Stimulated activated naive CD8-positive, alpha-beta T cell treated with anti-CD3 and anti-CD28 coated beads, Interleukin-15, amount 100 ng/mL, for 72 hours (primary cell): ENCODE data around the gene FYN.
A peak's percentile ranks its signal among the peaks of the same experiment; 100 is the strongest.

Experiments used
- ATAC-seq: fragments of 150-1000 bp; cut with Tn5 transposase; 2 replicates; pipeline ENCODE4 v1.10.0; 2021; ENCODE audit warnings: mild to moderate bottlenecking, moderate library complexity
- DNase-seq, 2 donors: peaks; one replicate each; pipeline ENCODE4 v3.0.0; 2021 to 2022
- H3K27ac Mint-ChIP-seq, 2 donors: one replicate each; pipeline ENCODE4 v1.8.0; 2022; ENCODE audit warnings: mild to moderate bottlenecking in 2 of 2, mixed read lengths in 2 of 2, moderate library complexity in 2 of 2
- H3K27me3 Mint-ChIP-seq: one replicate; pipeline ENCODE4 v1.8.0; 2022; ENCODE audit warnings: mixed read lengths
- H3K4me1 Mint-ChIP-seq: one replicate; pipeline ENCODE4 v1.8.0; 2022; ENCODE audit warnings: mild to moderate bottlenecking, mixed read lengths
- H3K4me3 Mint-ChIP-seq, 2 donors: one replicate each; pipeline ENCODE4 v1.8.0; 2022; ENCODE audit warnings: mild to moderate bottlenecking in 2 of 2, mixed read lengths in 2 of 2, moderate library complexity in 1 of 2
- H3K9me3 Mint-ChIP-seq, 2 donors: one replicate each; pipeline ENCODE4 v1.8.0; 2022; ENCODE audit warnings: mixed read lengths in 2 of 2

Gene FYN

DNA sequence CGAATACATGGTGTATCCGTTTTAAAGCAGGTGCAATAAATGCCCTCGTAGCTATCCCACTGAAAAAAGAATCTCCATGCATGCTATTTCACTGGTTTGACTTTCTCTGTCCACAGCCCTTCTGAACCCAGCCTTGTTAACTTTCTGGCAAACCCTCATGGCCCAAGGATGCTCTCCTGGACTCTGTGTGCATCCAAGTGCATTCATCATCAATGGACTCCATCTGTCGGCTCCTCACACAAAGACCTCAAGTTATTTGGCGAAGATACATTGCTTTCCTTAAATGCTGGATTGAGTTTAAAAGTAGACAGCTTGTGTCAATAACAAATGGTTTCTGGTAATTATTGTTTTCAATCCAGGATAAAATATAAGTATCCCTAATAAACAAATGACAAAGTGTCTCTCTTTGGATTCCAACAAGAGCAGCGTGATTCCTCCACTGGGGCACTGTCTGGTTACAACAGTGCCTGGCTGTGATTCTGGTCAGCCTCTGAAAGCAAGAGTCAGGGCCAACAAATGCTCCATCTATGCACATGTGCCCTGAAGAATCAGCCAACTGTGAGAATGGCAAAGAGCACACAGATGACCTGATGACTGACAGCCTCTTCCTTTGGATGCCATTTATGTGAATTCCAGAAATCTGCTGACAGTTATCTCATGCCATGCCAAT, 55.7 kb downstream of the FYN start:
- H3K27me3 Mint-ChIP-seq: no peaks in the 10 kb centered on the region
- H3K9me3 Mint-ChIP-seq: no peaks in the 10 kb centered on the region
- no peak for ATAC-seq
- H3K4me3 Mint-ChIP-seq: no peak overlapping the region
- no peak for DNase-seq
- peaks cover 64% of the 10 kb centered on the region for H3K4me1 Mint-ChIP-seq
- peak overlapping the region in 1 of 2 donors; percentile 74 for H3K27ac Mint-ChIP-seq

DNA sequence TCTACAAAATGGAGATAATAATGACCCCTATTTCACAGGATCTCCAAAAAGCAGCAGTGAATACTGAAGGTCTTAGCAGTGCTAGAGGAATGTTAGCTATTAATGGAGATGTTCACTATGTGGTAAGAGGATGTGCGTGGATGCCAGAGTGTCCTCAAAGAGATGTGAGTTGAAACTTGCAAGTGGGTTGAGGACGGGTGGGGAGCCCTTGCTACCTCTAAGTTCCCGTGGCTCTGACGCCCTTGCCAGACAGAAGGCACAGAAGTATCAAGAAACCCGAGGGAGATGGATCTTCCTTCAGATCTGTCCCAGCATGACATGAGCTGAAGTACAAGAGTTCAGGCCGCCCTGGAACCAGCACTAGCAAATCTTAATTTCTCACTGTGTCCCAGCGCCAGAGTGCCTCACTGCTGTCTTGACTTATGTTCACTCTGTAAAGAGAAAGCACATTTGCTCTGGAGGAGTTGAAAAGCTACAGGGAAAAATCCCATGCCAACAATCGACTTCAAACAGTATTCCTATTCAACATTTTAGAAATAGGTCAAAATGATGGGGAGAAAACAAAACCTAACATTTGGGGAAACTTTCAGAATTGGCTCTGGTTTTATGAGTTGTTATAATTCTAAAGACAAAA, 59.5 kb downstream of the FYN start:
- Mint-ChIP-seq H3K27ac (peak overlapping the region; percentile 20 to 88), H3K4me3 (peak overlapping the region; percentile 47 to 53), H3K4me1 (peaks cover 81% of the 10 kb centered on the region), H3K9me3 (no peaks in the 10 kb centered on the region), H3K27me3 (no peaks in the 10 kb centered on the region)
- DNase-seq (no peak), ATAC-seq (no peak)

DNA sequence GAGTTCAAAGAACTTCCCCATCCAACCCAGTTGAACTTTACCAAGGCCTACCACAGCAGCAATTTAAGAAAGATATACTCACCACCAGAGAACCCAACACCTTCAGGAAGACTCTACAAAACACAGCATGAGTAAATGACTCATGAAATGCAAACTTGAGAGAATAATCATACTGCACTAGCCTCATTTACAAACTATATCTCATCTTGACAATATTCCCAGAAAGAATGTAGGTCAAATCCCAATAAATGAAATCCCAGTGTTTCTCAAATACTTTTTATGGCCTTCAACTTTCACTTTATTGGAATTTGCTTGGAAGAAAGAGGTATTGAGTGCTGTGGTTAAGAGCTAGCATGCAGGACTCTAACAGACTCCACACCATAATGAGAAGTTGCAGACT, 60.0 kb downstream of the FYN start:
- Mint-ChIP-seq H3K27ac (peak overlapping the region in 1 of 2 donors; percentile 88), H3K4me1 (peaks cover 81% of the 10 kb centered on the region), H3K9me3 (no peaks in the 10 kb centered on the region), H3K4me3 (peak overlapping the region; percentile 47 to 53), H3K27me3 (no peaks in the 10 kb centered on the region)
- DNase-seq: no peak
- ATAC-seq: peak; percentile 70

DNA sequence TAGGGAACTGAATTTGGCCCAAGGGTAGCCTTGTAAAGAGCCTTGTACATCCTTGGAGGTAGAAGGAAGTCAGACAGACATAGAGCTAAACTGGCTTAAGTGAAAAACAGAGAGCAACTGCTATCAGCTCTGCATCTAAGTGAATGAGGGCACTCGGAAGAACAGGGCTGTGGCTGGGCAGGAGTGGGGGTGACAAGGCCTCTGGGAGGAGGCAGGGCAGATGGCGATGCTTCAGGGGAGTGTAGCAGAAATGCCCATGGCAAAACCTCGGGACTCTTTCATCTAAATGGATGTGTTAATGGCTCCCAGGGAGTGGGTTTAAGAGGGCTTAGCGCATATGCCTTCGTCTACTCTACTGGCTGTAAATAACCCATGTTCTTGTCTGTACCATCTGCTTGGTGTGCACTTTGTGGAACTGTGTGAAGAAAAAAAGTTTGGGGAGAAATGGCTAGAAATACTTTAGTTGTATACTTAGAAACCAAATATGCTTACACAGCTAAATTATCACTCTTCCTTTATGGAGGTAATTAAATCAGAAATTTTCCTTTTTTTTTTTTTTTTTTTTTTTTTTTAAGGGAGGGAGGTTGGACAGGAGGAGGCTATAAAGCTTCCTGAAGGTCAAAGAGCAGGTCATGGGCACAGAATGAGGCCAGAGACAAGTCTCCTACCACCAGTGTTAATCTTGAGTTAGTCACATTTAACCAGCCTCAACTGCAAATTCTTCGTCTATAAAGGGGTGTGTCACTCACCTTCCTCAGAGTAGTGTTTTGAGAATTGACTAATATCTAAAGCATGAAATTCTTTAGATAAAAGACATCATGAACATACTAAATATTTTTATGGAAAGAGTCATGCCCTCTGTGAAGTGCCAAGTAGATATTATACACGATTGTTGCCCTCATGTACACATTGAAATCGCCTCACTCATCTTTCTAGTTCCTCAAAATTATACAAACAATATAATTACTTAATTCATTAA, 60.9 kb downstream of the FYN start:
- H3K9me3 Mint-ChIP-seq: no peaks in the 10 kb centered on the region
- peaks cover 81% of the 10 kb centered on the region for H3K4me1 Mint-ChIP-seq
- peak overlapping the region; percentile 23 to 69 for H3K27ac Mint-ChIP-seq
- H3K27me3 Mint-ChIP-seq: no peaks in the 10 kb centered on the region
- peak overlapping the region; percentile 66 to 74 for H3K4me3 Mint-ChIP-seq
- ATAC-seq (no peak), DNase-seq (no peak)

DNA sequence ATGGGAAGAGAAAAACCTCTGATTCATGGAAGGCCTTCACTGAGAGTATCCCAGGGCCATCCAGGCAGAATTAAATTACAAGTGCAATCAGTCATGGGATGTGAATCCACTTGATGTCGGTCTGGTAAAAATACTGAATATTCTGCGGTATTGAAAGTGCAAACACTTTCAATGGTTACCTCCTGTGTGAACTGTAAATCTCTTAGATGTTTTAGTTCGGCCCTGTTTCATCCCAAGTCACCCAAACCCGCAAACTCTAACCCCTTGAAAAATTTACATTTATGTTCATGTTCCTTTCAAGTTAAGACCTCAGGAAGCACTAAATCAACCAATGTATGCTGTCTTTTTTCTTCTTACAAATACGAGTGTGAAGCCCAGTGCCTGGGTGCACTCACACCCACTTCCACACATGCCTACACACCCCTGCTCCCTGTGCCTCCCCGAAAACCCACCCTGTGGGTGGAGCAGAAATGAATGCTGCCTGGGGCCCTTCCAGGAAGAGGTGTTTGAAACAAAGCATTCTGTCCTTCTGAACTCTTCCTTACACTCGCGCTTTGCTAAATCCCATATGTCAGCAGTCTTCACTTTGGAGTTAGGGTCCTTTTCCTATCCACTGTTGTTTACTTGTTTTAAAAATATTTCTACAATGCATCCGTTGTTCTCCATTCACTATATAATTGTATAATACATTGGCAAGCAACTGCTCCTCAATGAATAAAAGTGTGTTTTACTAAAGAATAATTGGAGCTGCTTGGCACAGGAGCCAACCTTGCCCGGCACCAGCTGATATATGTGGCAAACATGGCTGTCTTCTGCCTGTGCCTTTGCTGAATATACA, 62.7 kb downstream of the FYN start:
- DNase-seq (peak in 1 of 2 donors; percentile 30), ATAC-seq (peak; percentile 35)
- H3K9me3 Mint-ChIP-seq: no peaks in the 10 kb centered on the region
- H3K27me3 Mint-ChIP-seq: no peaks in the 10 kb centered on the region
- peak overlapping the region; percentile 66 to 74 for H3K4me3 Mint-ChIP-seq
- peak overlapping the region; percentile 93 to 99 for H3K27ac Mint-ChIP-seq
- H3K4me1 Mint-ChIP-seq: peaks cover 87% of the 10 kb centered on the region

DNA sequence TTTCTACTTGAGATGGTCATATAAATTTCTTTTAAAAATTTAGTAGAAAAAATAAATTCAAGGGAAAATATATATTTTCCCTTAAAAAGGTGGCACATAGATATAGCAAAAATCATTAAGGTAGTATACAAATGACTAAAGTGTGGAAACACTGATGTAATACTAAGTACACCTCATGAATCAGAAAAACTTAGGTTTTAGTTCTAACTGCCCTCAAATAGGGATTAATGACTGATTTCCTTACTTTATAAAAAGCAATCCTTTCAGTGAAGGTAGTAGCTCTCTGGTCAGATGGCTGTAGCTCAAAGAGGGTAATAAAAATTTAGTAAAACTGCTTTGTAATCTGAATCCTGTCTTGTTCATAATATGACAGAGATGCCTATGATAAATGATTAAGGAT, 63.5 kb downstream of the FYN start:
- H3K27me3 Mint-ChIP-seq: no peaks in the 10 kb centered on the region
- DNase-seq (no peak), ATAC-seq (peak; percentile 2)
- no peaks in the 10 kb centered on the region for H3K9me3 Mint-ChIP-seq
- H3K4me3 Mint-ChIP-seq: peak overlapping the region; percentile 66 to 74
- peak overlapping the region; percentile 93 to 99 for H3K27ac Mint-ChIP-seq
- peaks cover 95% of the 10 kb centered on the region for H3K4me1 Mint-ChIP-seq

DNA sequence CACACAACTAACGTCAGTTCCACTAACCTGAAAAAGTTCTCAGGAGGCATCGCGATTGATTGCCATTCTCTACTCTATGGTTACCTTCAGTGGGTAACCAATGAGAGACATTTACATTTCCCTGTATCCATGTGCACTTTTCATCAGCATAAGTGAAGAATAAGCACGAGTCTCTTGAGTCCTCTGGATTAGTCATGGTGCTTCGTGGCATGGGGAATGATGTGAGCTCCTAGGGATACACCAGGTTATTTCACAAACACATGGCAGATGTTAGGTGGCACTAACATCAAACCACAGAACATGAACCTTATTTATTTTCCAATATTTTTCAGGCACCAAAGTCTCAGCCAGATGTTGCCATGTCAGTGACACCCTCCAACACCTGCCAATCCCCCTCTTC, 64.0 kb downstream of the FYN start:
- Mint-ChIP-seq H3K9me3 (no peaks in the 10 kb centered on the region), H3K27ac (no peak overlapping the region), H3K4me3 (no peak overlapping the region), H3K4me1 (peaks cover 100% of the 10 kb centered on the region), H3K27me3 (no peaks in the 10 kb centered on the region)
- DNase-seq (no peak), ATAC-seq (no peak)

DNA sequence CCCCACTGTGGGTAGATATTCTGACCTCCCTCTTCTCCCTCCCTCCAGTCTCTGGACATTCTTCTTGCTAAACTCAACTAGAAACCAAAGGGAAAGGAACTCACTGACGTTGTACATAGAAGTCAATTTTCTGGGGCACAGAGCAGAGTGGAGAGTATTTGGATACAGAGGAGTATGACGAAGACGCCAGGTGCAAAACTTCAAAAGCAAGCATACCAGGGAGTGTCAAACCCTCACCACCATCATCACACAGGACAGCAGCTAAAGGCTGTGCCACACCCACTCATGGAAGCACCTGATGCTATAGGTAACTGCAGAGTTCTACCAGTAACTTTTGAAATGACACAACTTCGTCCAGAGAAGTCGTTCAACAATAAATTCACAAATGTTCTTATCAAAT, 64.8 kb downstream of the FYN start:
- DNase-seq: no peak
- ATAC-seq: no peak
- Mint-ChIP-seq H3K4me3 (peak overlapping the region in 1 of 2 donors; percentile 21), H3K27me3 (no peaks in the 10 kb centered on the region), H3K9me3 (no peaks in the 10 kb centered on the region), H3K4me1 (peaks cover 100% of the 10 kb centered on the region), H3K27ac (peak overlapping the region; percentile 64 to 71)

DNA sequence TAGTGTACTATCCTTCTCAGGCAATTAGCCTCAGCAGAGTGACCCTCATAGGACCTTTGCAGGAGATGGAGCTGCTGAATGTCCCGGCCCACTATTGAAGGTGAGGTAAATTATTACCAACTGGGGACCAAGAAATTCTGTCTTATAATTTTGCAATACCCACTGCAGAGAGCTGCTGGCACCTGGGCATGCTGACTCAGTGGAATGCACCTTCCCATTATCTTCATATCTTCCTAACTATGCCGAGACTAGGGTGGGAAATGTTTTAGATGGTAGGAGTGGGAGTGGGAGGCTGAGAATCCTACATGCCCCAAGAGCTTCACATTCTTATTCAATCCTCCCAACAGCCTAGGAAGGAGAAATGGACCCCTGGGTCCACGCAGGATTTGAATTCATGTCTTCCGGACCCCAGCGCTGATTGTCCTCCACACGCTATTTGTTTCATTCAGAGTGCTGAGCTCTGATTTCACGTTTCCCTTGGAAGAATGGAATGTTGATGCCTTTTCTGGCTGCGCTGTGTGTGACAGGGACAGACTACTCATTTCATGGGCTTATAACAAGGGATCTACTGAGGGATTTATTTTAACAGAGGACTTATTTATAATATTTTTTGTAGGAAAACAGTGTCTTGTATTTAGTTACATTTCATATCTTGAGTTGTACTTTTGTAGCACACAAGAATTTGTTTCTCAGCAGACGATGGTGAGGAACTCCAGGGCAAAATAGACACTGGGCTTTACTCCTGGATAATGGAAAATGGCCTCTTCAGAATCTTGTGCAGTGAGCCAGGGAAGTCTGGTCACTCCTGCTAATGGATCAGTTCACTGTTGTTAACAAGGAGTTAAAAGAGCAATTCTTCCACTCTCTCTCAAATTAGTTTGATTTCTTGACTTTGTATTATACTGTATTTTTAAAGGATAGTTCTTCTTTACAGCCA, 66.4 kb downstream of the FYN start:
- no peaks in the 10 kb centered on the region for H3K27me3 Mint-ChIP-seq
- H3K9me3 Mint-ChIP-seq: no peaks in the 10 kb centered on the region
- peak overlapping the region; percentile 98 for H3K27ac Mint-ChIP-seq
- ATAC-seq (no peak), DNase-seq (no peak)
- H3K4me3 Mint-ChIP-seq: peak overlapping the region; percentile 73 to 75
- peaks cover 100% of the 10 kb centered on the region for H3K4me1 Mint-ChIP-seq

DNA sequence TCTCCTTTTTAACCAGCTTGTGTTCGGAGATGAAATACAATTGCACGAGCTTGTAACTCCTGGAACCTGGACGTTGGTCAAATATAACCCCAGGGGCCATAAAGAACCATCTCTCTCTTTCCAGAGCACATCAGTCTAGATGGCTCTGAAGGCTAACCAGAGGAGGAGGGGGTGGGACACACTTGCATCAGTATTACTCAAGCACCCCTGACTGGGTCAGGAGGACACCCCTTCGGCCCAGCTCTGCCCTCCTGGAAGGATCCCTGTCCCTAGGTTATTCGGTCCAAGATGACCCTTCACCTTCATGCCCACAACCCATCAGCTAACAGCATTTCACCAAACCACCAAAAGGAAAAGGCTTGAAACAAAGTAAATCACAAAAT, 67.1 kb downstream of the FYN start:
- peaks cover 100% of the 10 kb centered on the region for H3K4me1 Mint-ChIP-seq
- ATAC-seq: peak; percentile 2
- H3K27ac Mint-ChIP-seq: peak overlapping the region; percentile 98
- H3K9me3 Mint-ChIP-seq: no peaks in the 10 kb centered on the region
- peak overlapping the region; percentile 73 to 75 for H3K4me3 Mint-ChIP-seq
- no peaks in the 10 kb centered on the region for H3K27me3 Mint-ChIP-seq
- no peak for DNase-seq

DNA sequence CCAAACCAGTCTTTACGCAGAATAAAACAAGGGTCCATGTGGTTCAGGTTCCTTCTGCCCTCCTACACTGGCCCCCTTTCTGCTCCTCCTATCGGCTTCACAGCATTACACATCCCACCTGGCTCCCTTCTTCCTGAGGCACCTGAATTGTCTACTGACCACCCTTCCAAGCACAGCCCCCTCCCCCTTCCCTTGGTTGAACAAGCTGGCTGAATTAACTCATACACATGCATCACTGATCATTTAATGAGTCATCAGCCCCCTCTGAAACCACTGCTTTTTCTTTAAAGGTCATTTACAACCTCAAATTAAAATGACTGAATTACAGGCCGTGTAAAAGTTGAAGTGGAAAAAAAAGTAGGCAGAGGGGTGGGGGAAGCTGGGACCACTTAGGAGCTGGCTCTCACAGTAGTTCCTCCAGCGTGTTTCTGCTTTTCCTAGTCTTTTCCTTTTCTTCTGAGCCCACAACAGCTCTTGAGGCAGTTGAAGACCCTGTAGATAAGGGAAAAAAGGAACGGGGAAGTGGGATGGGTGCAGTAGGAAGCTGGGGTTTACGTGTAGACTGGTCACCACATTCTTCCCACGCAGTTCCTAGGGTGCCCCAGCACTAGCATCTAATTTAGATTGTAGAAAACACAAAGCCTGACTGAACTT, 67.6 kb downstream of the FYN start:
- H3K27ac Mint-ChIP-seq: peak overlapping the region; percentile 98
- ATAC-seq (peak; percentile 63), DNase-seq (peak; percentile 69 to 75)
- no peaks in the 10 kb centered on the region for H3K9me3 Mint-ChIP-seq
- H3K4me1 Mint-ChIP-seq: peaks cover 100% of the 10 kb centered on the region
- no peaks in the 10 kb centered on the region for H3K27me3 Mint-ChIP-seq
- H3K4me3 Mint-ChIP-seq: peak overlapping the region; percentile 73 to 75

DNA sequence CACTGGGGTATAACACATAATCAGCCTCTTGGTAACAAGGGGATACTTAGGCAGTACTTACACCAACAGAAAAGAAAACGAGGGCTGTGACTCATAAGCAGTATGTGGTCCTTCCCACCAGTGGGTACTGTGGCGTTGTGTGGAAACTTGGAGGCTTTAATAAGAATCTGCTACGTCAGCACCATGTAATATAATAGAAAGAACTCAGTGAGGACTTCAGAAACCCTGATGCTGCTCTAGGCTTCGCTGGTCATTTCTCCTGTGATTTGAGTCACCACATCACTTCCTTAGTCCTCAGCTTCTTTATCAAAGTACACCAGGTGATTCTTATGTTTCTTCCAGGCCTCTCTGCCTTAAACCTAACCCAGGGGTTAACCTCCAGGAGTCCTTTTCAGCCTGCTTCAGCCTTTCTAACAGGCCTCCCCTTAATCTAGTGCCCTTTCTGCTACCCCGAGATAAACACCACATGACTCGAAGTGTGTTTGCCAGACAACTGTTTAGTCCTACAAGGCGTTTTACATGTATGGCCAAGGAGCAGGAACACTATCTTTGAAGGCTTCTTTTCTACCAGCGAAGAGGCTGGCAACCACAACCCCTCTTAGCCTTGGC, 68.5 kb downstream of the FYN start:
- Mint-ChIP-seq H3K27me3 (no peaks in the 10 kb centered on the region), H3K4me3 (peak overlapping the region; percentile 64 to 73), H3K4me1 (peaks cover 100% of the 10 kb centered on the region), H3K27ac (peak overlapping the region; percentile 98), H3K9me3 (no peaks in the 10 kb centered on the region)
- DNase-seq: peak; percentile 74 to 87
- peak; percentile 85 for ATAC-seq

DNA sequence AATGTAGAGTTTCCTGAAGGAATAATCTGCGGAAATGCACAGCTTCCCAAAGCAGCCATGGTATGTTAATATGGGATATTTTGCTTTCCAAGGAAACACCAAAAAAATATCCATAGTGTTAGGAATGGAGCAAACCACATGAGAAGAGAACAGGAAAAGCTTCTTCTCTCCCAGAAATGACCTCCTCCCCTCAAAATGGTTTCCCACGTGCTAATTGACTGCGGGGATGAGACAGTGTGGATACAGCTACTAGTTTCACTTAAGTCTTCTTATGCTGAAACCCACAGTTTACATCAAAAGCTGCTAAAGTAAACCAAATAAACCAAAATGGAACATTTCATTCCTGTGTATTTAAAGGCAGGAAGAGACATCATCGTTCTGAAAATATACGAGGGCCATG, 69.4 kb downstream of the FYN start:
- Mint-ChIP-seq H3K27me3 (no peaks in the 10 kb centered on the region), H3K4me3 (peak overlapping the region; percentile 60 to 64), H3K9me3 (no peaks in the 10 kb centered on the region), H3K4me1 (peaks cover 100% of the 10 kb centered on the region), H3K27ac (peak overlapping the region; percentile 98)
- DNase-seq (no peak), ATAC-seq (peak; percentile 15)
